Muscle of arm (tissue), 14 donors: ENCODE data around the gene ZNG1B. TPM values are rescaled to one million over a fixed set of nuclear protein-coding genes. Genes with fewer than 3 reads are reported as not detected.
A peak's percentile ranks its signal among the peaks of the same experiment; 100 is the strongest.
"Not testable (repeated sequence)": the region's sequence is repeated elsewhere in the genome, so short reads cannot be mapped to it uniquely, and the experiment has no call there.

Experiments
- DNase-seq: peaks from one replicate; pipeline ENCODE4 v3.0.0-alpha.2; 2013
- long read RNA-seq, 11 donors: transcript quantifications; one replicate each; lab custom pipeline, GENCODE V29; 2026
- polyA plus RNA-seq, 12 donors: library from polyadenylated mRNA; unstranded; fragments of 120-200 nt; gene quantifications; one replicate each; pipeline ENCODE4 v1.2.1, GENCODE V29; 2013; ENCODE audit not compliant: insufficient read length in 12 of 12

Gene ZNG1B
- polyA plus RNA-seq, result 10 to 100 TPM in 11 of 12 donors, not detected in 1; 32.7 to 48.2 (median 40.7) TPM
- long read RNA-seq, donor 1, transcript CBWD2-201 (15 exons, 1,812 nt), result major isoform, 8 of 38 reads
- long read RNA-seq, donor 1, partial matches to known transcripts, result 24 of 38 reads
- long read RNA-seq, donor 1, other reads (novel, unspliced or antisense), result 0 of 38 reads
- long read RNA-seq, donor 2, transcript CBWD2-201 (15 exons, 1,812 nt), result major isoform, 21 of 66 reads
- long read RNA-seq, donor 2, transcript CBWD2-209 (3 exons, 880 nt), result minor isoform, 7 of 66 reads
- long read RNA-seq, donor 2, partial matches to known transcripts, result 29 of 66 reads
- long read RNA-seq, donor 2, other reads (novel, unspliced or antisense), result 0 of 66 reads
- long read RNA-seq, donor 3, transcript CBWD2-201 (15 exons, 1,812 nt), result major isoform, 10 of 24 reads
- long read RNA-seq, donor 3, partial matches to known transcripts, result 11 of 24 reads
- long read RNA-seq, donor 3, other reads (novel, unspliced or antisense), result 0 of 24 reads
- long read RNA-seq, donor 4, transcript CBWD2-201 (15 exons, 1,812 nt), result major isoform, 5 of 12 reads
- long read RNA-seq, donor 4, partial matches to known transcripts, result 0 of 12 reads
- long read RNA-seq, donor 4, other reads (novel, unspliced or antisense), result 0 of 12 reads
- long read RNA-seq, donor 5, transcript CBWD2-201 (15 exons, 1,812 nt), result major isoform, 21 of 67 reads
- long read RNA-seq, donor 5, transcript CBWD2-209 (3 exons, 880 nt), result minor isoform, 10 of 67 reads
- long read RNA-seq, donor 5, partial matches to known transcripts, result 29 of 67 reads
- long read RNA-seq, donor 5, other reads (novel, unspliced or antisense), result 0 of 67 reads
- long read RNA-seq, donor 6, transcript CBWD2-209 (3 exons, 880 nt), result major isoform, 7 of 22 reads
- long read RNA-seq, donor 6, transcript CBWD2-201 (15 exons, 1,812 nt), result minor isoform, 6 of 22 reads
- long read RNA-seq, donor 6, partial matches to known transcripts, result 6 of 22 reads
- long read RNA-seq, donor 6, other reads (novel, unspliced or antisense), result 0 of 22 reads
- long read RNA-seq, donor 7, transcript CBWD2-201 (15 exons, 1,812 nt), result major isoform, 9 of 28 reads
- long read RNA-seq, donor 7, transcript CBWD2-209 (3 exons, 880 nt), result minor isoform, 5 of 28 reads
- long read RNA-seq, donor 7, partial matches to known transcripts, result 11 of 28 reads
- long read RNA-seq, donor 7, other reads (novel, unspliced or antisense), result 0 of 28 reads
- long read RNA-seq, donor 8, transcript CBWD2-209 (3 exons, 880 nt), result minor isoform, 10 of 71 reads
- long read RNA-seq, donor 8, transcript CBWD2-201 (15 exons, 1,812 nt), result major isoform, 16 of 71 reads
- long read RNA-seq, donor 8, partial matches to known transcripts, result 38 of 71 reads
- long read RNA-seq, donor 8, other reads (novel, unspliced or antisense), result 0 of 71 reads
- long read RNA-seq, donor 9, transcript CBWD2-201 (15 exons, 1,812 nt), result major isoform, 5 of 13 reads
- long read RNA-seq, donor 9, partial matches to known transcripts, result 0 of 13 reads
- long read RNA-seq, donor 9, other reads (novel, unspliced or antisense), result 0 of 13 reads
- long read RNA-seq, donor 10, transcript CBWD2-211 (8 exons, 992 nt), result minor isoform, 5 of 35 reads
- long read RNA-seq, donor 10, transcript CBWD2-209 (3 exons, 880 nt), result minor isoform, 6 of 35 reads
- long read RNA-seq, donor 10, transcript CBWD2-201 (15 exons, 1,812 nt), result major isoform, 7 of 35 reads
- long read RNA-seq, donor 10, partial matches to known transcripts, result 14 of 35 reads
- long read RNA-seq, donor 10, other reads (novel, unspliced or antisense), result 0 of 35 reads
- long read RNA-seq, donor 11, transcript CBWD2-209 (3 exons, 880 nt), result major isoform, 12 of 55 reads
- long read RNA-seq, donor 11, transcript CBWD2-201 (15 exons, 1,812 nt), result minor isoform, 11 of 55 reads
- long read RNA-seq, donor 11, partial matches to known transcripts, result 30 of 55 reads
- long read RNA-seq, donor 11, other reads (novel, unspliced or antisense), result 0 of 55 reads

DNA sequence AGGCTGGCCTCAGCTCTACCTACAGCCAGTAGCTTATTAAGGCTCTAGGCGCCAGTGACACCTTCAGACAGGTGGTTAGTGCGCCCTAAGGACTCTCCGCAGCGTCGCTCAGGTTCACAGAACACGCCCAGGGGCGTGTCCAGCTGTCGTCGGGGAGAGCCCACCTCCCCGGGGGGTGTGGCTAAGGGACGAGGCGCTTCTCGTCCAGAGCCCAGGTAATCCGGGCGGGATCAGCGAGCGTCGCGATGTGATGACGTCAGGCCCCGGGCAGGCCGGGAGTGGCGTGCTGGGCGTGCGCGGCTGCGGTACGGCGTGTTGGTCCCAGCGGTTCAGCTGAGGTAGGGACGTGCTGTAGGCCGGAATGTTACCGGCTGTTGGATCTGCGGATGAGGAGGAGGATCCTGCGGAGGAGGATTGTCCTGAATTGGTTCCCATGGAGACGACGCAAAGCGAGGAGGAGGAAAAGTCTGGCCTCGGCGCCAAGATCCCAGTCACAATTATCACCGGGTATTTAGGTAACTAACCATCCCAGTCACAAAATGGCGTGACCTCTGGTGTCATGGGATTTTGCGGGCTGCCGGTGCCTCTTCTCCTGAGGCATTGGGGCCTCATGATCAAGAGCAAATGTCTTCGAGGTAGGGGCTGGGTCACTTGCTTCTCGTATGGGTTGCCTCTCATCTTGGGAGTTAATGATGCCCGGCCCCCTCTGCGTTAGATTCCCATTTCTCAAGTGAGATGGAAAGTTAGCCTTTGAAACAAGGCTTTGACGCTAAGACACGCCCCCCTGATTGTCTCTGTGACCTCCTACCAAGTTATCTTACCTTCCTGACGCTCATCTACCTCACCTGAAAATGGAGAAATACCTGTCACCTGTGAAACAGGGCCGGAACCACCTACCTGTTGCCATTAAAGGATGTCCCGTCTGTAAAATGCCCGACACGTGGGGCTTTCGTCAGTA lies at the start of gene ZNG1B:
ZNG1B (plus strand) TSS at position 184 of the 958 bp plus-strand sequence; CDS start at position 362, 178 bp downstream.
- DNase-seq, result peak; percentile 3

DNA sequence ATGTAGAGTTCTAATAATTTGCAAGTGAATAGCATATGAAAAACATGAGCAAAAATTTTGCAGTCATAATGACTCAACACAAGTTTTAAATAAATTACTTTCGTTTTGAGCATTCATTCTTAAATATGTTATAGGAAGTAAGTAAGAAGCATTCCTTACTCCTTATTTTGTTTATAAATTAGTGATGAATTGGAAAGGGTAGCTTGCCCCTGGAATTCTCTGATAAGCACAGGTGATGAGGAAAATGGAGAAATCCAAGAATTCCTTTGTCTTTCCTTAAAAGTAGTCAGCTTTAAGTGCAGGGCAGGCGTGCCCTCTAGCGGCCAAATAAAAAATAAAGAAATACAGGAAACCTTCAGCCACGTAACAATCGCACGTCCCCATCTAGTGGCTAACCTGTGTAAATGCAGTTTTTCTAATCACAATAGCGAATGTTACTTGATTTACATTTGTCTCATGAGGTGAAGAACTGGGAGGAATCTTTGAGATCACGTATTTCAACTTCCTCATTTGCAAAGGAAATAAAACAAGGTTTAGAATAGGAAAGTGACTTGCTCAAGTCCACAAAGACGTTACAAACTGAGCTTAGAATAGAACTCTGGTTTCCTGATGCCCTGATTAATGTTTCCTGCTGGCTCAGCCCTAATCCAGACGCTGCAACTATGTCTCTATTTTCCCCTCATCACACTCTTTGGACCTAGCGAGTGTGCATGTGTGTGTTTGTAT lies 47.2 kb upstream of the ZNG1B start:
- peak; percentile 81 for DNase-seq

GRCh38 chr2:113391073-113391472 lies 46.4 kb upstream of the ZNG1B start:
- no peak for DNase-seq

DNA sequence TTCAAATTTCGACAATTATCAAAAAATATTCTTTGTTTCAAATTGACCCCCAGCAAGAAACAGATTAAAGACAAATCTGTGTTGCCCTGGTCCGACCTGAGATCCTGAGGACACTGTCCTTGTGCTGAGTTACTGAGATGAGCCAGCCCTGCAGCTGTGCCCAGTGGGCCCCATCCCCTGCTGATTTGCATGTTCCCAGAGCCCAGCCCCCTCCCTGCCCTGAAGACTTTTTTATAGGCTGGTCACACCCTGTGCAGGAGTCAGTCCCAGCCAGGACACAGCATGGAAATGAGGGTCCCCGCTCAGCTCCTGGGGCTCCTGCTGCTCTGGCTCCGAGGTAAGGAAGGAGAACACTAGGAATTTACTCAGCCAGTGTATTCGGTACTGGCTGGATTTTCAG lies 31.4 kb upstream of the ZNG1B start:
- DNase-seq, result no peak

GRCh38 chr2:113407446-113408099 lies 29.9 kb upstream of the ZNG1B start:
- DNase-seq, result no peak

GRCh38 chr2:113411725-113412352 lies 25.7 kb upstream of the ZNG1B start:
- DNase-seq, result not testable (repeated sequence)

- not testable (repeated sequence) for DNase-seq
Measured at GRCh38 chr2:113412774-113413173, 24.7 kb upstream of the ZNG1B start.

- not testable (repeated sequence) for DNase-seq
Measured at GRCh38 chr2:113431773-113432172, 5.7 kb upstream of the ZNG1B start.

GRCh38 chr2:113433468-113433867 lies 4.0 kb upstream of the ZNG1B start:
- not testable (repeated sequence) for DNase-seq

DNA sequence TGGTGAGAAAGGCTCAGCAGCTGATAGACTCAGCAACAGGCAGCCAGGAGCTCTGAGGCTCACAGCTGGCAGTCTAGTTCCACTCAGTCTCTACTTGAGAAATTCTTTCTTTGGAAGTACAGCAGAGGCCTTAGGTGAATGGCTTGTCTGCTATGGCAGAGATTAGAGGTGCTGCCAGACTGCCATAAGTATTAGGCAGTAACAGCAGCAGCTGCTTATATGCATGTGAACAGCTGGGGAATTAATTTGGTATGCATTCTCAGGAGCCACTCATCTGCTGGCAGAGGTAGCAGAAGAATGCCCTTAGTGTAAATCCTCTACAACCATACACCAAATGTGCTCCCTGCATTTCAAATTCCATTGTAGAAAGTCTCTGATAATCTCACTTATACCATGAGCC lies 28.3 kb downstream of the ZNG1B start:
- peak; percentile 0 for DNase-seq

DNA sequence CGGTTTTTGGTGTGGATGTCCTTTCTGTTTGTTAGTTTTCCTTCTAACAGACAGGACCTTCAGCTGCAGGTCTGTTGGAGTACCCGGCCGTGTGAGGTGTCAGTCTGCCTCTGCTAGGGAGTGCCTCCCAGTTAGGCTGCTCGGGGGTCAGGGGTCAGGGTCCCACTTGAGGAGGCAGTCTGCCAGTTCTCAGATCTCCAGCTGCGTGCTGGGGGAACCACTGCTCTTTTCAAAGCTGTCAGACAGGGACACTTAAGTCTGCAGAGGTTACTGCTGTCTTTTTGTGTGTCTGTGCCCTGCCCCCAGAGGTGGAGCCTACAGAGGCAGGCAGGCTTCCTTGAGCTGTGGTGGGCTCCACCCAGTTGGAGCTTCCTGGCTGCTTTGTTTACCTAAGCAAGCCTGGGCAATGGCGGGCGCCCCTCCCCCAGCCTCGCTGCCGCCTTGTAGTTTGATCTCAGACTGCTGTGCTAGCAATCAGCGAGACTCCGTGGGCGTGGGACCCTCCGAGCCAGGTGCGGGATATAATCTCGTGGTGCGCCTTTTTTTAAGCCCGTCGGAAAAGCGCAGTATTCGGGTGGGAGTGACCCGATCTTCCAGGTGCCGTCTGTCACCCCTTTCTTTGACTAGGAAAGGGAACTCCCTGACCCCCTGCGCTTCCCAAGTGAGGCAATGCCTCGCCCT lies 39.3 kb downstream of the ZNG1B start:
- not testable (repeated sequence) for DNase-seq

GRCh38 chr2:113496527-113496926 lies 59.0 kb downstream of the ZNG1B start:
- DNase-seq, result not testable (repeated sequence)

- DNase-seq, result not testable (repeated sequence)
Measured at GRCh38 chr2:113498365-113498764, 60.9 kb downstream of the ZNG1B start, which contains the start of gene FOXD4L1. Gene FOXD4L1, plus strand, starts transcription at chr2:113498665. Its CDS starts 592 bp downstream, at chr2:113499257.

- DNase-seq, result not testable (repeated sequence)
Measured at GRCh38 chr2:113499019-113499885, 61.8 kb downstream of the ZNG1B start.
